Heart right ventricle (tissue), 16 donors: ENCODE data around the gene TMEM225B. TPM values are rescaled to one million over a fixed set of nuclear protein-coding genes. Genes with fewer than 3 reads are reported as not detected.
A peak's percentile ranks its signal among the peaks of the same experiment; 100 is the strongest.

Experiments
- ATAC-seq, 8 donors: fragments of 200-7000 bp; cut with Tn5 transposase; one replicate each; pipeline ENCODE4 v1.9.1; 2020; ENCODE audit warnings: mild to moderate bottlenecking in 8 of 8, moderate library complexity in 8 of 8, moderate number of reproducible peaks in 1 of 8
- DNase-seq, 2 donors: peaks; one replicate each; pipeline ENCODE4 v3.0.0-alpha.2; 2020
- H3K27ac ChIP-seq, 10 donors: fragments of 200-600 bp; sonication (generic) in 2 of 10; one replicate each; pipeline versions ENCODE4 v1.5.0 to v1.8.0; 2020 to 2022; ENCODE audit warnings: mild to moderate bottlenecking in 3 of 10
- H3K27me3 ChIP-seq, 7 donors: fragments of 200-600 bp; one replicate each; pipeline ENCODE4 v1.8.0; 2021 to 2022; ENCODE audit warnings: mild to moderate bottlenecking in 2 of 7
- H3K36me3 ChIP-seq, 9 donors: fragments of 200-600 bp; sonication (generic) in 1 of 9; one replicate each; pipeline versions ENCODE4 v1.5.0 to v1.8.0; 2020 to 2022; ENCODE audit warnings: mild to moderate bottlenecking in 2 of 9
- H3K4me1 ChIP-seq, 9 donors: fragments of 200-600 bp; sonication (generic) in 1 of 9; one replicate each; pipeline versions ENCODE4 v1.5.0 to v1.8.0; 2020 to 2022; ENCODE audit warnings: mild to moderate bottlenecking in 4 of 9
- H3K4me3 ChIP-seq, 10 donors: fragments of 200-600 bp; sonication (generic) in 2 of 10; one replicate each; pipeline versions ENCODE4 v1.5.0 to v1.8.0; 2020 to 2022; ENCODE audit warnings: mild to moderate bottlenecking in 7 of 10, moderate library complexity in 2 of 10
- H3K9me3 ChIP-seq, 11 donors: fragments of 200-600 bp in 10 of 11; sonication (generic) in 2 of 11; one replicate each; pipeline versions ENCODE4 v1.5.0 to v1.8.0; 2013 to 2022; ENCODE audit warnings: mild to moderate bottlenecking in 2 of 11, control low read depth in 1 of 11, moderate library complexity in 1 of 11
- CTCF ChIP-seq, 9 donors: fragments of 200-600 bp; sonication (generic) in 2 of 9; IDR thresholded peaks; one replicate each; pipeline versions ENCODE4 v1.5.0 to v1.8.0; 2021 to 2022; ENCODE audit warnings: antibody characterized with exemption in 9 of 9, mild to moderate bottlenecking in 5 of 9, moderate library complexity in 1 of 9
- WGBS, 2 donors: extraction: QIAGEN DNeasy Blood & Tissue Kit; methylation state at CpG; one replicate each; pipeline ENCODE4 v1.1.7; 2013; ENCODE audit warnings: inconsistent platforms in 1 of 2; 5-methylcytosine and 5-hydroxymethylcytosine counted together
- intact Hi-C, 10 donors: fragments of 100-400 bp; cut with DNase I; formaldehyde crosslinking; loops; one replicate each; pipeline versions ENCODE4 v1.11.1 to v1.14.2; 2022
- polyA plus RNA-seq, 2 donors: library from polyadenylated mRNA; stranded (reverse); fragments of 200-250 nt; gene quantifications; one replicate each; pipeline ENCODE4 v1.2.3, GENCODE V29; 2013
- total RNA-seq, 10 donors: library from RNA; stranded (reverse); fragmentation: NEBNext Ultra II Directional in 3 of 10; extraction: Animal tissue kit (Norgen Biotek cat#: 25700) in 3 of 10; gene quantifications; one replicate each; pipeline versions ENCODE4 v1.2.1 to v1.2.4, GENCODE V29; 2021 to 2023
- donor health status: Arrhythmogenic right ventricular cardiomyopathy.
- donor health status: ischemic (EF 13 %, LVEDD 7.1; RV severe dilation, severe dysfunction).
- donor health status: healthy with polysubstance abuse.
- donor health status: DM: no; HTN: yes; CAD: no.
- donor health status: DM: no; HTN: no; CAD: no.
- donor health status: ischemic (EF 25% LVEDD 6.9; RV normal size, moderate dysfunction).
- donor health status: ischemic (EF 25% LVEDD 5.7; RV mildly dilated, moderate dysfunction).
- donor health status: healthy.
- donor health status: DM: yes; HTN: yes; CAD: no.
- donor health status: Ischemic cardiomyopathy.
- donor health status: ischemic (EF 35%, LVEDD 5.7; RV mildly dilated, moderate dysfunction).
- donor health status: nonischemic (EF 11% LVEDD 7.7; RV severe dilation, severe dysfunction).
- donor health status: DM: yes; HTN: yes; CAD: no.
- donor health status: PGD.
- donor health status: ischemic (EF 29% LVEDD 5.4; RV normal size, mild dysfunction).
- donor health status: nonischemic (EF 23%, LVEDD 6.1; RV moderate dilation, normal function).

TMEM225B gene
- total and polyA plus RNA-seq, 12 donors = 0.10 to 0.37 (median 0.23) TPM; not detected in 7

GRCh38 chr7:99571768-99572167, 26.3 kb upstream of the TMEM225B start:
- no peak for DNase-seq
- intact Hi-C loops = no loop called here
- WGBS, 2 donors = 92 to 95% methylated on average over 3 of the region's 3 CpGs
- no peak for ATAC-seq
- Histone ChIP-seq H3K27ac (no peak overlapping the region), H3K4me3 (no peak overlapping the region), H3K4me1 (no peaks in the 10 kb centered on the region), H3K9me3 (no peaks in the 10 kb centered on the region), H3K36me3 (peaks cover 0 to 86% (median 40%) of the 10 kb centered on the region in 9 donors), H3K27me3 (no peaks in the 10 kb centered on the region)
- TF ChIP-seq CTCF (IDR thresholded peaks at IDR 0.05) = no peak

GRCh38 chr7:99573257-99573656, 24.8 kb upstream of the TMEM225B start:
- peaks cover 0 to 71% (median 40%) of the 10 kb centered on the region in 9 donors for H3K36me3 ChIP-seq
- H3K27ac ChIP-seq = no peak overlapping the region
- DNase-seq (no peak), ATAC-seq (no peak)
- no peak for TF ChIP-seq CTCF (IDR thresholded peaks at IDR 0.05)
- intact Hi-C loops = no loop called here
- WGBS, 2 donors = 85 to 88% methylated on average over 1 of the region's 1 CpG
- H3K9me3 ChIP-seq = no peaks in the 10 kb centered on the region
- H3K4me3 ChIP-seq = no peak overlapping the region
- H3K27me3 ChIP-seq = no peaks in the 10 kb centered on the region
- peaks cover 0 to 9% (median 0%) of the 10 kb centered on the region in 9 donors for H3K4me1 ChIP-seq

- DNase-seq (no peak), ATAC-seq (no peak)
- Histone ChIP-seq H3K36me3 (peaks cover 0 to 41% (median 19%) of the 10 kb centered on the region in 9 donors), H3K4me1 (peaks cover 0 to 26% (median 13%) of the 10 kb centered on the region in 9 donors), H3K4me3 (no peak overlapping the region), H3K27me3 (no peaks in the 10 kb centered on the region), H3K27ac (peak overlapping the region in 1 of 10 donors; percentile 6), H3K9me3 (no peaks in the 10 kb centered on the region)
- 76% methylated on average over 3 of the region's 3 CpGs for WGBS, 2 donors
- no peak for TF ChIP-seq CTCF (IDR thresholded peaks at IDR 0.05)
- intact Hi-C loops = no loop called here
Measured at GRCh38 chr7:99576251-99576650, 21.8 kb upstream of the TMEM225B start.

- intact Hi-C loops = no loop called here
- Histone ChIP-seq H3K36me3 (peaks cover 0 to 9% (median 0%) of the 10 kb centered on the region in 9 donors), H3K9me3 (no peaks in the 10 kb centered on the region), H3K4me1 (peaks cover 0 to 26% (median 13%) of the 10 kb centered on the region in 9 donors), H3K27me3 (peaks cover 0 to 7% (median 0%) of the 10 kb centered on the region in 7 donors), H3K27ac (peak overlapping the region in 3 of 10 donors; percentile 64 to 71 (median 66)), H3K4me3 (peak overlapping the region; percentile 40 to 91 (median 75))
- ATAC-seq (peak in 1 of 8 donors; percentile 34), DNase-seq (no peak)
- no peak for TF ChIP-seq CTCF (IDR thresholded peaks at IDR 0.05)
- 45 to 46% methylated on average over 10 of the region's 10 CpGs for WGBS, 2 donors
Measured at GRCh38 chr7:99579281-99579955, 18.6 kb upstream of the TMEM225B start.
